A549 (cell line): ENCODE measurements around the gene TXNDC9.

Experiments used
- CTCF ChIP-seq: fragments of >200 bp; sonication (Bioruptor Twin); formaldehyde crosslinking; IDR thresholded peaks from 3 replicates; pipeline ENCODE4 v1.5.1; 2016
- FOSL2 ChIP-seq, 2 experiments: fragments of 450-650 bp in 1 of 2; fragments of >200 bp in 1 of 2; sonication (Bioruptor Twin) in 1 of 2; formaldehyde crosslinking; IDR thresholded peaks; 2 replicates each; pipeline versions ENCODE4 v1.5.0 to v1.6.1; 2016 to 2020; ENCODE audit warnings: mild to moderate bottlenecking in 1 of 2, moderate library complexity in 1 of 2
- MYC ChIP-seq: IDR thresholded peaks from 2 replicates; pipeline ENCODE4 v1.6.1; 2012; ENCODE audit warnings: mild to moderate bottlenecking, inconsistent platforms, low read length, improper control_type of control experiment, borderline replicate concordance
- POLR2A ChIP-seq: IDR thresholded peaks from 2 replicates; pipeline ENCODE4 v1.6.1; 2012; ENCODE audit warnings: mild to moderate bottlenecking, low read length

DNA sequence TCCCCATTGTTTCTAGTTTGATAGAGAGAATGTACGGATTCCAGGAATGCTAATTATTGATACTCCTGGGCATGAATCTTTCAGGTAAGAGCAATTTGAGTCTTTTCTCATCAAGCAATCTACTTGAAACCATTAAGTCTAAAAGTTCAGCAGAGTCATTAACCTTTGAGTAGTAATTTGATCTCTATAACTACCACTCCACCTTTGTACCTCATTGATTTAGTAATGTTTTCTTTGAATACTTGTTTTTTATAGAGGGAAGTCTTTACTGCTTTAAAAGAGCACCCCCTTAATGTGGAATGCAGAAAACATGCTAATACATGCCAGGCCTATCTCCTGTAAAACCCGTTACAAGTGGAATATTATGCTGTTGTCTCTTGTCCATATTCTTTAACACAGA, 46.0 kb upstream of the TXNDC9 start:
- TF ChIP-seq MYC (no peak), FOSL2 (IDR thresholded peaks at IDR 0.05) (no peak), FOSL2 (CRISPR knock-in tag; IDR thresholded peaks at IDR 0.05) (no peak), POLR2A (no peak), CTCF (no peak)
